GM19239 (cell line): ENCODE measurements around the gene CHCHD2.
A peak's percentile ranks its signal among the peaks of the same experiment; 100 is the strongest.
"Not testable (repeated sequence)": the region's sequence is repeated elsewhere in the genome, so short reads cannot be mapped to it uniquely, and the experiment has no call there.

Source experiments
- DNase-seq: peaks from one replicate; pipeline ENCODE4 v3.0.0; 2011; ENCODE audit warnings: low spot score; ENCODE audit not compliant: insufficient read length
- FAIRE-seq: peaks from 2 replicates; lab custom pipeline; 2011; peaks lifted over from hg19 to GRCh38; lab: Jason Lieb, UNC

Gene CHCHD2

GRCh38 chr7:56087445-56087844, 18.8 kb downstream of the CHCHD2 start:
- FAIRE-seq: no peak

GRCh38 chr7:56086761-56087160, 19.5 kb downstream of the CHCHD2 start:
- FAIRE-seq (no peak), DNase-seq (no peak)

More at GRCh38 chr7:56087445-56087844, 18.8 kb downstream of the CHCHD2 start:
- DNase-seq: no peak

- FAIRE-seq (no peak), DNase-seq (no peak)
Measured at GRCh38 chr7:56083150-56083785, 23.0 kb downstream of the CHCHD2 start.

GRCh38 chr7:56081626-56082340, 24.5 kb downstream of the CHCHD2 start:
- no peak for FAIRE-seq

GRCh38 chr7:56080726-56081435, 25.4 kb downstream of the CHCHD2 start:
- FAIRE-seq, DNase-seq: not testable (repeated sequence)

More at GRCh38 chr7:56081626-56082340, 24.5 kb downstream of the CHCHD2 start:
- no peak for DNase-seq

- DNase-seq: no peak
- no peak for FAIRE-seq
Measured at GRCh38 chr7:56079450-56080185, 26.7 kb downstream of the CHCHD2 start.

GRCh38 chr7:56078196-56078595, 28.1 kb downstream of the CHCHD2 start:
- DNase-seq (no peak), FAIRE-seq (no peak)

- FAIRE-seq (no peak), DNase-seq (no peak)
Measured at GRCh38 chr7:56077681-56078080, 28.6 kb downstream of the CHCHD2 start.

GRCh38 chr7:56074371-56074791, 31.9 kb downstream of the CHCHD2 start:
- DNase-seq (peak; percentile 70), FAIRE-seq (peak; percentile 71)

GRCh38 chr7:56066376-56066775, 39.9 kb downstream of the CHCHD2 start:
- not testable (repeated sequence) for DNase-seq, FAIRE-seq

GRCh38 chr7:56063882-56064625, 42.2 kb downstream of the CHCHD2 start, which contains the start of gene SUMF2:
SUMF2 (plus strand) TSS chr7:56064286; CDS start chr7:56064312, 26 bp downstream.
- peak; percentile 83 for DNase-seq
- peak; percentile 78 for FAIRE-seq

- no peak for FAIRE-seq
- DNase-seq: no peak
Measured at GRCh38 chr7:56063500-56063881, 42.8 kb downstream of the CHCHD2 start.

GRCh38 chr7:56062382-56062781, 43.9 kb downstream of the CHCHD2 start:
- FAIRE-seq (no peak), DNase-seq (no peak)

- FAIRE-seq: no peak
- DNase-seq: no peak
Measured at GRCh38 chr7:56053993-56054392, 52.3 kb downstream of the CHCHD2 start.

- FAIRE-seq: no peak
- no peak for DNase-seq
Measured at GRCh38 chr7:56053379-56053778, 52.9 kb downstream of the CHCHD2 start.
